GM12875 (cell line): Measurements from ENCODE around the gene PEX16.

Source experiments
- H3K4me3 ChIP-seq: one replicate; pipeline ENCODE4 v1.5.1; 2011; ENCODE audit warnings: low read depth, low read length, control low read depth
- TF ChIP-seq, protein P1 (sequence below): IDR thresholded peaks from 2 replicates; pipeline ENCODE4 v1.5.1; 2011; ENCODE audit warnings: low read depth, mild to moderate bottlenecking, control low read depth, inconsistent platforms, low read length, moderate library complexity, borderline replicate concordance; ENCODE audit not compliant: insufficient read depth

The PEX16 gene

DNA sequence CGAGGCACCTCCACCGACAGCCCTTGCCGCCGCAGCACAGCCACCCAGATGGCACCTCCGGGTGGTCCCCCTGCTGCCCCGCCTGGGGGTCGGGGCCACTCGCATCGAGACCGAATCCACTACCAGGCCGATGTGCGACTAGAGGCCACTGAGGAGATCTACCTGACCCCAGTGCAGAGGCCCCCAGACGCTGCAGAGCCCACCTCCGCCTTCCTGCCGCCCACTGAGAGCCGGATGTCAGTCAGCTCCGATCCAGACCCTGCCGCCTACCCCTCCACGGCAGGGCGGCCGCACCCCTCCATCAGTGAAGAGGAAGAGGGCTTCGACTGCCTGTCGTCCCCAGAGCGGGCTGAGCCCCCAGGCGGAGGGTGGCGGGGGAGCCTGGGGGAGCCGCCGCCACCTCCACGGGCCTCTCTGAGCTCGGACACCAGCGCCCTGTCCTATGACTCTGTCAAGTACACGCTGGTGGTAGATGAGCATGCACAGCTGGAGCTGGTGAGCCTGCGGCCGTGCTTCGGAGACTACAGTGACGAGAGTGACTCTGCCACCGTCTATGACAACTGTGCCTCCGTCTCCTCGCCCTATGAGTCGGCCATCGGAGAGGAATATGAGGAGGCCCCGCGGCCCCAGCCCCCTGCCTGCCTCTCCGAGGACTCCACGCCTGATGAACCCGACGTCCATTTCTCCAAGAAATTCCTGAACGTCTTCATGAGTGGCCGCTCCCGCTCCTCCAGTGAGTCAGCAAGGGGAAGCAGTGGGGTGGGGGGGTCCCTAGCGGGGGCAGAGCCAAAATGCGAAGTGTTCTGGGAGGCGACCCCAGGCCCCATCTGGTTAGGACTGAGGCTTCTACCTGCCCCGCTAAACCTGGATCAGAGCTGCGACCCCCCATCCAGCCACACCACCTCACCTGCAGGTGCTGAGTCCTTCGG is 15.0 kb downstream of the PEX16 start:
- H3K4me3 ChIP-seq: no peak overlapping the region
- TF ChIP-seq, protein P1, sequence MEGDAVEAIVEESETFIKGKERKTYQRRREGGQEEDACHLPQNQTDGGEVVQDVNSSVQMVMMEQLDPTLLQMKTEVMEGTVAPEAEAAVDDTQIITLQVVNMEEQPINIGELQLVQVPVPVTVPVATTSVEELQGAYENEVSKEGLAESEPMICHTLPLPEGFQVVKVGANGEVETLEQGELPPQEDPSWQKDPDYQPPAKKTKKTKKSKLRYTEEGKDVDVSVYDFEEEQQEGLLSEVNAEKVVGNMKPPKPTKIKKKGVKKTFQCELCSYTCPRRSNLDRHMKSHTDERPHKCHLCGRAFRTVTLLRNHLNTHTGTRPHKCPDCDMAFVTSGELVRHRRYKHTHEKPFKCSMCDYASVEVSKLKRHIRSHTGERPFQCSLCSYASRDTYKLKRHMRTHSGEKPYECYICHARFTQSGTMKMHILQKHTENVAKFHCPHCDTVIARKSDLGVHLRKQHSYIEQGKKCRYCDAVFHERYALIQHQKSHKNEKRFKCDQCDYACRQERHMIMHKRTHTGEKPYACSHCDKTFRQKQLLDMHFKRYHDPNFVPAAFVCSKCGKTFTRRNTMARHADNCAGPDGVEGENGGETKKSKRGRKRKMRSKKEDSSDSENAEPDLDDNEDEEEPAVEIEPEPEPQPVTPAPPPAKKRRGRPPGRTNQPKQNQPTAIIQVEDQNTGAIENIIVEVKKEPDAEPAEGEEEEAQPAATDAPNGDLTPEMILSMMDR: no peak

DNA sequence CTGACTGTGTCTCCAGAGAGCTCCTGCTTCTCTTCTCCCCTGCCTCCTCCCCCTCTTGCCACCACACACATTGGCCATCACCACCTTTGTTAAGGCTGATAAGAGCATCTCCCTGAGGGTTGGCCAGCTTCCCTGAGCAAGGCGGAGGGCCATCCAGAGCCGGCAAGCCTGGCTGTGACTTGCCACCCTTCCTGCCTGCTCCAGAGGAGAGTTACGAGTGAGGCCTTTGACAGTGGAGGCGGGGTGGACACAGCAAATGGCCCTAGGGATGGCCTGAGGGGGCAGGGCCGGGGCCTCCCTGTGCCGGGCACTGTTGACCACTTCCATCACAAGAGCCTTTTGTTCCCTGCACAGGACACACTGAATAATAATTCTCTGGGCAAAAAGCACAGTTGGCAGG is 16.1 kb downstream of the PEX16 start:
- no peak overlapping the region for H3K4me3 ChIP-seq
- TF ChIP-seq, protein P1: no peak

DNA sequence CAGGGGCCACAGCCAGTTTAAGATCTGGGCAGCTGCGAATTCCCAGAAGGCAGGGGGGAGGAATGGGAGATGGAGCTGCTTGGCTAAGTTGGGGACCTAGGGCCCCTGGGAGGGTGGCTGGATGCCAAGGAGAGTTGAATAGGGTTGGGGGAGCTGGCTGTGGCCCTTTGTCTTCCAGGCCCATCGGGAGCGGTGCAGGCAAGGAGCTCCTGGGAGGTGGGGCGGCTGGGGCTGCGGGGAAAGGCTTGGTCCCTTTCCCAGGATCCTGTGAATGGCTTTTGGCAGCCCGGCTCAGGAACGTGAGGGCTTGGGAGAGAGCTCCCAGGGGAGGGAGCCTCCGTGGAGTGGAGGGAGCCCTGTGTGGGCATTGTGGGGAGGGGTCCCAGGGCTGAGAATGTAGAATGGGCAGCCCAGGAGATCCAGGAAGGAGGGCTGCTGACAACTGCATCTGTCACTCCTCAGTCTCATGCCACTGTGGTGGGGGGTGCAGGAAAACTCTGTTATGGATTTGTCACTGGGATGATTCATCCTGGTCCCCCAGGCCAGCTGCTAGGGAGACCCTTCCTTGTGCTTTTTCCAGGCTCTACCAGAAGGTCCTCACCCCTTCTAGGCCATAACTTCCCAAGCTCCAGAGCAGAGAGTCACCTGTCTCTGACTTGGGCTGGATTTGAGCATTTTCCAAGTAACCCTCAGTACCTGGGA is 16.6 kb downstream of the PEX16 start:
- no peak overlapping the region for H3K4me3 ChIP-seq
- TF ChIP-seq, protein P1: no peak

DNA sequence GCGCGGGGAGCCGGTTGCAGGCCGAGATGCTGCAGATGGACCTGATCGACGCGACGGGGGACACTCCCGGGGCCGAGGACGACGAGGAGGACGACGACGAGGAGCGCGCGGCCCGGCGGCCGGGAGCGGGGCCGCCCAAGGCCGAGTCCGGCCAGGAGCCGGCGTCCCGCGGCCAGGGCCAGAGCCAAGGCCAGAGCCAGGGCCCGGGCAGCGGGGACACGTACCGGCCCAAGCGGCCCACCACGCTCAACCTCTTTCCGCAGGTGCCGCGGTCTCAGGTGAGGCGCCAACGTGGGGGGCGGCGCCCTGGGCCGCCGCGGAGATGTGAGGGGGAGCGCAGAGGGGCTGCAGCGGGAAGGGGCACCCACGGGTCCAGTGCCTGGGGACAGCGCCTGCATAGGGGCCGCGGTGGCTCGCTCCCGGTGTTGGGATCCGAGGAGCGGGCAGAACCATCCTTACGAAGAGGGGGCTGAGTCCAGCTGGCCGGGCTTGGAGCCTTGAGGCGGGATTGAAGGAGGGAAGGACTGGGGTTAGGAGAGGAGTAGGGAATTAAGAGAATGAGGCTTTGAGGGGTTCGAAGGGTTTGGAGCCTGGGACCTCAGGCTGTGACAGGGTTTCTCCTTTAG is 17.4 kb downstream of the PEX16 start:
- peak overlapping the region; percentile 23 for H3K4me3 ChIP-seq

DNA sequence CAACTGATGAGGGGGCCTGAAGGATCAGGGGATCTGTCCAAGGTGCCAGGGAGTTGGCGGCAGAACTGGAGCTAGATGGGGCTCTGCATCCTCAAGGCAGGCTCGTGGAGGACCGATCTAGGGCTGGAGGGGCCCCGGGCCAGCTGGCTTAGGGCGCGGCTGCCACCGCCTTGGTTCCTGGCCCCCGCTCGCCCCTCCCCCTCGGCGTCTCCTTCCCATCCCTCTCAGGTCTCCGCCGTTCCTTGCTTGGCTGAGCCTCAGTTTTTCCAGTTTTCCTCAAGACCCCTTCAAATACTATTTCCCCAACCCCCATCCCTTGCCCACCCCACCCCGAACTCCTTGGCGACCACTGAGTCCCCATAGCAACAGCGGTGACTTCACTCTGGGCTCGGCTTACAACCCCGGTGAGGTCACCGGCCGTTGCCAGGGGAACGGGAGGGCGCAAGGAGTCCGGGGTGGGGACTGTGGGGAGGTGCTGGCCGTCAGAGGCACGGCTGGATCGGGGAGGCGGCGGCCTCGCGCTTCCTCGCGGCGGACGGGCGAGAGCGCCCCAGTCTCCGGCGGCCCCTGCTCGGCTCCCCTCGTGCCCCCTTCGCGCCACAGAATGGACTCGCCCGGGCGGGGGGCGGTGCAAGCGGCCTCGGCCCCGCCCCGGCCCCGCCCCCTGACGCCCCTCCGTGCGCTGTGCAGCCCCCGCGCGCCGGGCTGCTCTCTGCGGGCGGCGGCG is 18.1 kb downstream of the PEX16 start:
- TF ChIP-seq, protein P1: no peak
- peak overlapping the region; percentile 23 for H3K4me3 ChIP-seq

DNA sequence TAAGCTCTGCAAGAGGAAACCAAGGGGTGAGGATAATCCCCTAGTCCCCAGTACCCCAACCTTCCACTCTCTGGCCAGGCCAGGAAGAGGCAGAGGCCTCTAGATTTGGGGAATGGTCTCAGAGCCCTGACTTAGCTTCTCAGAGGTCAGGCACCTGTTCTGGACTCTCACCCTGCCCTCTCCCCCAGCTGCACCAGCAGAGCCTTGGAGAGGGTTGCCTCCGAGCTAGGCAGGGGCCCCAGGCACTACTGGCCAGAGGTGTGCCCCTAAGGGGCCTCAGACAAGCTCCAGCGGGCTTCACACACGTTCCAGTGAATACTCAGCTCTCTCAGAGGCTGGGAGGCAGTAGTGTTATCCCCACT is 18.6 kb downstream of the PEX16 start:
- TF ChIP-seq, protein P1: no peak
- H3K4me3 ChIP-seq: no peak overlapping the region

DNA sequence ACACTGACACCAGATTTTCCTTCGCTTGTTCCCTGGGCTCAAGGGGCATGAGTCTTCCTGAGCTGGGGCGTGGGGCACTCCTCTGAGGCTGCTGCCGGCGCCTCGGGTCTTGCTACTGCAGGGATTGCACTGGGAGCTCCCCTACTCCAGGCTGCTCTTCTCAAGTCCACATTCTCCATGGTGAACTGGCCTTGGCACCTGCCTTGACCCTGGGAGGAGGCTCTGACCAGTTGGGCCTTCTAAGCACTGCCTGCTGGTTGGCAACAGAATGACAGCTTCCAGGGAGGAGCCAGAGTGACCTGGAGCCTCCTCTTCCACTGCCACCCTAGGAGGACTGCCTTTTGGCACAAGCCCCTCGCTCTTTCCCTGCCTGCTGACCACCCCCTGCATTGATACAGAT is 20.1 kb downstream of the PEX16 start:
- TF ChIP-seq, protein P1: no peak
- no peak overlapping the region for H3K4me3 ChIP-seq
